HUES64 (cell line): ENCODE measurements around the gene BCR.

Experiments
- H3K27ac ChIP-seq: 2 replicates; pipeline ENCODE4 v1.7.0; 2013; ENCODE audit warnings: low read depth, low read length, inconsistent platforms
- H3K27me3 ChIP-seq: 2 replicates; pipeline ENCODE4 v1.6.1; 2013; ENCODE audit warnings: mild to moderate bottlenecking, low read length; ENCODE audit not compliant: insufficient read depth
- H3K36me3 ChIP-seq: 2 replicates; pipeline ENCODE4 v1.6.1; 2013; ENCODE audit warnings: mild to moderate bottlenecking, low read length; ENCODE audit not compliant: insufficient read depth
- H3K4me1 ChIP-seq: 2 replicates; pipeline ENCODE4 v1.6.1; 2013; ENCODE audit warnings: mild to moderate bottlenecking, low read length, moderate library complexity; ENCODE audit not compliant: insufficient read depth
- H3K4me3 ChIP-seq: 2 replicates; pipeline ENCODE4 v1.5.1; 2013; ENCODE audit warnings: mild to moderate bottlenecking, low read length, moderate library complexity
- H3K9ac ChIP-seq: 2 replicates; pipeline ENCODE4 v1.6.1; 2013; ENCODE audit warnings: mild to moderate bottlenecking, low read depth, low read length
- H3K9me3 ChIP-seq: 2 replicates; pipeline ENCODE4 v1.6.1; 2013; ENCODE audit warnings: low read depth, low read length; ENCODE audit not compliant: insufficient read depth
- WGBS: fragments of 150-250, 120-280 bp; methylation state at CpG from one replicate; pipeline ENCODE4 v1.1.7; 2013; ENCODE audit warnings: missing lambda C conversion rate; 5-methylcytosine and 5-hydroxymethylcytosine counted together

Gene BCR

DNA sequence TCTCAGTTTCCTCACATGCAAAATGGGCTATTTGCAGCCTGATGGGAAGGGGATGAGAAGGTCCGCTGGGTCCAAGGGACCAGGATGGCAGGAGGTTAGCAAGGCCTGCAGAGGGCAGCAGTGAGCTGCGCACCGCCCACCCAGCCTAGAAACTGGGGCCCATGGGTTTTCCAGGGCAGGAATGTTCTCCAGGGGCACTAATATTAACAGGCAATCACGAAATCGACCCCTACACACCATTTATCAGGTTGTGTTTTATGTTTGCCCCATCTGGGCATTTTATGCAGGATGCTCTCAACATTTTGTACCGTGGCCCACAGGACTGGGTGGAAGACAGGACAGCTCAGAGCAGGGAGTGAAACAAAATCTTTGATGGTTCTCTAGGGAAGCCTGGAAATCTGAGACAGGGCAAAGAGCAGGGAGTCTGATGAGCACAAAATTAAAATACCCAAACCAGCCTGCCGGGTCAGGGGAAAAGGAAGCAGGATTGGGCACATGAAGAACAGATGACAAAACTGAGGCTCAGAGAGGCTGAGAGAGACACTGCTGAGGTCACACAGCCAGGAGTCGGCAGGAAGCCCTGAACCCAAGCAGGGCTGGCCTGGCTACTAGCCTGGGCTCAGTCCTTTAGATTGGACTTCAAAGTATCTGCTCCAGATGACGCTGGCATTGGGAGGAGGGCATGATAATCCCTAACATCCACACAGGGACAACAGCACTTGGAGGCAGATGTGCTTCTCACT is 1.6 kb upstream of the BCR start:
- no peak overlapping the region for H3K9ac ChIP-seq
- peaks cover 17% of the 10 kb centered on the region for H3K9me3 ChIP-seq
- H3K4me3 ChIP-seq: no peak overlapping the region
- no peaks in the 10 kb centered on the region for H3K36me3 ChIP-seq
- H3K27me3 ChIP-seq: peaks cover 11% of the 10 kb centered on the region
- peaks cover 20% of the 10 kb centered on the region for H3K4me1 ChIP-seq
- WGBS: 32% methylated on average over 9 of the region's 9 CpGs
- H3K27ac ChIP-seq: no peak overlapping the region

DNA sequence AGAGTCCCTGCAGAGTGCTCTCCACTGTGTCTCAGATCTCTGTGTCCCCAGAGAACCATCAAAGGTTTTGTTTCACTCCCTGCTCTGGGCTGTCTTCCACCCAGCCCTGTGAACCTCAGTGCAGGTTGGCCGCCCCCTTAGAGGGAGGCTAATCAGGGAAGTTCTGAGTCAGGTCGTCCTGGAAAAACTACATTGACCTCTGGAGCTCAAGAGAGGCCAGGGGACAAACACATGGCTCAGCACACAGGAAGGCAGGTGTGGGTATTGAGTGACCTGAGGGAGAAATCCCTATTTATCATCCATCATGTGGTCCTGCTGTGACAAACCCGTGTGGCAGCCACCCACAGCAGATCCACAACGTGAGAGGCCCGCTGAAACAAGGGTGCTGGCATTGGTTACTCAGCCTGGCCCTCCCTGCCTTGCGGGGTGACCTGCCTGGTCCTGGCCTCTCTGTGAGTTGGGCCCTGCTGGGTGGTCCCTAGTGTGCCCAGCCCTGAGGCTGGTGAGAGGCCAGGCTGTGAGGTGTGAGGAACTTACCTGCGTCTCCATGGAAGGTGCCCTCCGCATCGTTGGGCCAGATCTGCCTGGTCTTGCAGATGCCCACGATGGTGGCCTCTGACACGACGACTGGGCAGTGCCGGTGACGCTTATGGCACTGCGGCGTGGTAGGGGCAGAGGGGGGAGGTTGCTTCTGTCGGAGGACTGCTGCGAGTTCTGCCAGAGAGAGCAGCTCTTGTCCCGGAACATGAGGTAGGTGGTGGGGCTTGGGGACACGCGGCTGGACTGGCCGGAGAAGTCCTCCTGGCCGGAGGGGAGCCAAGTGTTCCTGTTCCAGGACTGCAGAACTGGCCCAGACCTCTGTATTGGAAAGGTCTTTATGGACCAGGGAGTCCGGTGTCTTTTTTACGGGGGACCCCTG is 669 bp upstream of the BCR start:
- H3K4me1 ChIP-seq: peaks cover 27% of the 10 kb centered on the region
- H3K36me3 ChIP-seq: no peaks in the 10 kb centered on the region
- H3K27ac ChIP-seq: no peak overlapping the region
- WGBS: 69% methylated on average over 25 of the region's 25 CpGs
- peaks cover 11% of the 10 kb centered on the region for H3K27me3 ChIP-seq
- peaks cover 17% of the 10 kb centered on the region for H3K9me3 ChIP-seq
- no peak overlapping the region for H3K9ac ChIP-seq
- peak overlapping the region; percentile 83 for H3K4me3 ChIP-seq

DNA sequence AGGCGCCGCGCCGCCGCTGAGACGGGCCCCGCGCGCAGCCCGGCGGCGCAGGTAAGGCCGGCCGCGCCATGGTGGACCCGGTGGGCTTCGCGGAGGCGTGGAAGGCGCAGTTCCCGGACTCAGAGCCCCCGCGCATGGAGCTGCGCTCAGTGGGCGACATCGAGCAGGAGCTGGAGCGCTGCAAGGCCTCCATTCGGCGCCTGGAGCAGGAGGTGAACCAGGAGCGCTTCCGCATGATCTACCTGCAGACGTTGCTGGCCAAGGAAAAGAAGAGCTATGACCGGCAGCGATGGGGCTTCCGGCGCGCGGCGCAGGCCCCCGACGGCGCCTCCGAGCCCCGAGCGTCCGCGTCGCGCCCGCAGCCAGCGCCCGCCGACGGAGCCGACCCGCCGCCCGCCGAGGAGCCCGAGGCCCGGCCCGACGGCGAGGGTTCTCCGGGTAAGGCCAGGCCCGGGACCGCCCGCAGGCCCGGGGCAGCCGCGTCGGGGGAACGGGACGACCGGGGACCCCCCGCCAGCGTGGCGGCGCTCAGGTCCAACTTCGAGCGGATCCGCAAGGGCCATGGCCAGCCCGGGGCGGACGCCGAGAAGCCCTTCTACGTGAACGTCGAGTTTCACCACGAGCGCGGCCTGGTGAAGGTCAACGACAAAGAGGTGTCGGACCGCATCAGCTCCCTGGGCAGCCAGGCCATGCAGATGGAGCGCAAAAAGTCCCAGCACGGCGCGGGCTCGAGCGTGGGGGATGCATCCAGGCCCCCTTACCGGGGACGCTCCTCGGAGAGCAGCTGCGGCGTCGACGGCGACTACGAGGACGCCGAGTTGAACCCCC is 798 bp downstream of the BCR start:
- Histone ChIP-seq H3K4me3 (peak overlapping the region; percentile 83), H3K27ac (peak overlapping the region; percentile 61; the same call in 1 of the 2 replicates), H3K36me3 (no peaks in the 10 kb centered on the region), H3K27me3 (peaks cover 11% of the 10 kb centered on the region), H3K4me1 (peaks cover 32% of the 10 kb centered on the region), H3K9ac (peak overlapping the region; percentile 83), H3K9me3 (peaks cover 9% of the 10 kb centered on the region)
- 2% methylated on average over 112 of the region's 112 CpGs for WGBS

DNA sequence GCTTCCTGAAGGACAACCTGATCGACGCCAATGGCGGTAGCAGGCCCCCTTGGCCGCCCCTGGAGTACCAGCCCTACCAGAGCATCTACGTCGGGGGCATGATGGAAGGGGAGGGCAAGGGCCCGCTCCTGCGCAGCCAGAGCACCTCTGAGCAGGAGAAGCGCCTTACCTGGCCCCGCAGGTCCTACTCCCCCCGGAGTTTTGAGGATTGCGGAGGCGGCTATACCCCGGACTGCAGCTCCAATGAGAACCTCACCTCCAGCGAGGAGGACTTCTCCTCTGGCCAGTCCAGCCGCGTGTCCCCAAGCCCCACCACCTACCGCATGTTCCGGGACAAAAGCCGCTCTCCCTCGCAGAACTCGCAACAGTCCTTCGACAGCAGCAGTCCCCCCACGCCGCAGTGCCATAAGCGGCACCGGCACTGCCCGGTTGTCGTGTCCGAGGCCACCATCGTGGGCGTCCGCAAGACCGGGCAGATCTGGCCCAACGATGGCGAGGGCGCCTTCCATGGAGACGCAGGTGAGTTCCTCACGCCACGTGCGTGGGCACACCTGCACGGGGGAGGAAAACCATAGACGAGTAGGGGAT is 1.5 kb downstream of the BCR start:
- peaks cover 3% of the 10 kb centered on the region for H3K9me3 ChIP-seq
- H3K4me1 ChIP-seq: peaks cover 32% of the 10 kb centered on the region
- no peak overlapping the region for H3K27ac ChIP-seq
- peaks cover 11% of the 10 kb centered on the region for H3K27me3 ChIP-seq
- H3K36me3 ChIP-seq: no peaks in the 10 kb centered on the region; the same call in 1 of the 2 replicates
- H3K9ac ChIP-seq: peak overlapping the region; percentile 83
- H3K4me3 ChIP-seq: peak overlapping the region; percentile 83
- WGBS: 25% methylated on average over 43 of the region's 43 CpGs

DNA sequence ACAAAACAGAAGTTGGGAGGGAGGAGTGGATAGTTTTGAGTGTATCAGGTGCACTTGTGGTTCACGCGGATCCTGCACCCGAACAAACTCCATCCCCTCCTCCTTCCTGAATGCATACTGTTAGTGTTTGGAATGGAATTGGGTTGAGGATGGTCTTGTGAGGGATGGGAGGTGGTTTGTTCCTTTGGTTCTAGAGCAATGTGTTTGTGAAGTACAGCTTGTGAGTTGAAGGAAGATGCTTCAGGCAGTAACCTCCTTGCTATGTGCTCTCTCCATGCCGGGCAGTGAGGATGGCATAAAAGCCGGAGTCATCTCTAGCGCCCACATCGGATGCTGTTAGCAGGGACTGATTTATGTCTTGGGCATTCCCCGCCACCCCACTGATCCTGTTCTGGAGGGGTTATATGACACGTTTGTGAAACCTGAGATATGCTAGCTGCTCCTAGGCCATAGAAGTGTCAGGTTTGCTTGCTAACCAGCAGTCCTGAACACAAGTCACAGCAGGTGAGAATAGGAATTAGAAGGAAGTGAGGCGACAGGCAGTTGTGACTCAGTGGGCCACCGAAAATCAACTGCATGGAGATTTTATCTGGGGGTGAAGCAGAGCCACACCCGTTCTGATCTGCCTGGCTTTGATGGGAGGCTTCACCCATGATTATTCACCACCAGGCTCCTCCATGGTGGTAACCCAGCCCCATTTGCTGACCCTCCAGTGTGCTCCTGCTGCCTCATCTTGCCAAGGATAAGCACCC is 2.2 kb downstream of the BCR start:
- H3K4me1 ChIP-seq: peaks cover 32% of the 10 kb centered on the region

DNA sequence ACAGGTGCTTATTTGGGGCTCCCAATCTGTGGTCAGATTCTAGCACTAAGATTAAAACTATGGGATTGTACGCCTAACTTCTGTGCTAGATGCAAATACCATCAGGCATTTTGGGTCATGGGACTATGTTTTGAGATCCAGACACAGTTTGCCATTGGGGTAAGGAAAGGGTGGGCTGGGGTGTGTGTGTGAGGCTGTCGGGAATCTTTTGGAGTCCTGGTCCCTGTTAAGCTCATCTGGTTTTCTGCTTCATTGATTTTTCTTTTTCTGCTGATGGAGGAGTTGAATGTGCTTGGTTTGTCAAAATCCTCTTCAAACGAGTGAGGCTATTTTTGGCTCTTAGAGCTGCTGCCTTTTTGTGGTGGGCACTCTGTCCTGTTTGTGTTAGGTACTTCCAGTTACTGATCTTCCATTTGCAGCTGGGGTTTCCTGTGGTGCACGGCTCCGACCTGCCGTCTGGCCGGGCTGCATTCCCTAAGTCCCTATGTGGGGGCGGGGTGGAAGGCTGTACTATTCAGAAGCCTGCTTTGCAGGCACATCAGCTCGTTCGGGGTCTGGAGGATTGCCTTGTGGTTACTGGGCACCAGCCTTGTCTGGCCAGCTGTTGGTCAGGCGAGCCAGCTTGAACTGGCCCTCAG is 2.9 kb downstream of the BCR start:
- peaks cover 6% of the 10 kb centered on the region for H3K36me3 ChIP-seq
- peaks cover 39% of the 10 kb centered on the region for H3K4me1 ChIP-seq
- H3K9ac ChIP-seq: peak overlapping the region; percentile 21; the same call in 1 of the 2 replicates
- no peaks in the 10 kb centered on the region for H3K9me3 ChIP-seq
- no peak overlapping the region for H3K27ac ChIP-seq
- H3K27me3 ChIP-seq: peaks cover 11% of the 10 kb centered on the region
- WGBS: 10% methylated on average over 11 of the region's 11 CpGs
- peak overlapping the region; percentile 83 for H3K4me3 ChIP-seq

More for the DNA sequence above, 2.2 kb downstream of the BCR start:
- H3K27me3 ChIP-seq: peaks cover 11% of the 10 kb centered on the region
- peak overlapping the region; percentile 83 for H3K9ac ChIP-seq
- no peaks in the 10 kb centered on the region; the same call in 1 of the 2 replicates for H3K36me3 ChIP-seq
- no peaks in the 10 kb centered on the region for H3K9me3 ChIP-seq
- H3K4me3 ChIP-seq: peak overlapping the region; percentile 83
- WGBS: 17% methylated on average over 9 of the region's 12 CpGs
- no peak overlapping the region for H3K27ac ChIP-seq

DNA sequence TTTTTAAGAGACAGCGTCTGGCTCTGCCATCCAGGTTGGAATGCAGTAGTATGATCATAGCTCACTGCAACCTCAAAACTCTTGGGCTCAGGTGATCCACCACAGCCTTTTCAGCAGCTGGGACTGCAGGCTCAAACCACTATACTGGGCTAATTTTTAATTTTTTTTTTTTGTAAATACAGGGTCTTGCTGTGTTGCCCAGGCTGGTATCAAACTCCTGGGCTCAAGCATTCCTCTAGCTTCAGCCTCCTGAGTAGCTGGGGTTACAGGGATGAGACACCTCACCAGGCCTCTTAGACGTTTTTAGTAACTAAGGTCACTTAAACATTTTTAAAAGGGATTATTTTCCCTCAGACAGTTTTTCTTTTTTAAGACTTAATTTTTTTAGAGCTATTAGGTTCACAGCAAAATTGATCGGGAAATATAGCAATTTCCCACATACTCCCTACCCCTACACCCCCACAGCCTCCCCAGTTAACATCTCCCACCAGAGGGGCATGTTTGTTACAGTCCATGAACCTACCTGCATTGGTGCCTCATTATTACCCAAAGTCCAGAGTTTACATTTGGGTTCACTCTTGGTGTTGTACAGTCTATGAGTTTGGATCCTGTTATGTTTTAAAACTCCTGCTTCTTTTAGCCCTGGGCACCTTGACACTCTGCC is 3.9 kb downstream of the BCR start:
- peaks cover 40% of the 10 kb centered on the region for H3K4me1 ChIP-seq
- WGBS: 88% methylated on average over 3 of the region's 3 CpGs
- H3K27ac ChIP-seq: no peak overlapping the region
- H3K4me3 ChIP-seq: peak overlapping the region; percentile 83
- no peaks in the 10 kb centered on the region for H3K9me3 ChIP-seq
- peaks cover 11% of the 10 kb centered on the region for H3K27me3 ChIP-seq
- peaks cover 8% of the 10 kb centered on the region for H3K36me3 ChIP-seq
- no peak overlapping the region for H3K9ac ChIP-seq

DNA sequence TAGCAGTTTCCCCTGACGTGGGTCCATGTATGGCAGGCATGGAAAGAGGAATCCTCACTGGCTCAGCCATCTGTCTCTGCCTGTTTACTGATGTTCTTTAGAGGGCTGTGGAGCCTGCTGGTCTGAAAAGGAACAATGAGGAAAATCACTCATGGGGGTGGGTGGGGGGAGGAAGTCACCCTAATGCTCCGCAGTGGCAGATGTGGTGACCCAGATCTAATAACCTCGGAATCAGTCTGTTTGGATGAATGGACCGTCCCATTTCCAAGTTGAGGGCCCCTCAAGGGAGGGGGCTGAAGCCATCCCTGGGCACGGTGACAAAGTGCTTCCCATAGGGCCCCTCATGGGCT is 4.4 kb downstream of the BCR start:
- no peak overlapping the region for H3K27ac ChIP-seq
- peaks cover 8% of the 10 kb centered on the region for H3K36me3 ChIP-seq
- H3K27me3 ChIP-seq: peaks cover 11% of the 10 kb centered on the region
- 0 out of 2 replicates have a peak overlapping the region, but pooled peaks have one; percentile 3 for H3K4me3 ChIP-seq
- H3K4me1 ChIP-seq: peaks cover 40% of the 10 kb centered on the region
- H3K9ac ChIP-seq: no peak overlapping the region
- no peaks in the 10 kb centered on the region for H3K9me3 ChIP-seq
- 89% methylated on average over 5 of the region's 5 CpGs for WGBS

DNA sequence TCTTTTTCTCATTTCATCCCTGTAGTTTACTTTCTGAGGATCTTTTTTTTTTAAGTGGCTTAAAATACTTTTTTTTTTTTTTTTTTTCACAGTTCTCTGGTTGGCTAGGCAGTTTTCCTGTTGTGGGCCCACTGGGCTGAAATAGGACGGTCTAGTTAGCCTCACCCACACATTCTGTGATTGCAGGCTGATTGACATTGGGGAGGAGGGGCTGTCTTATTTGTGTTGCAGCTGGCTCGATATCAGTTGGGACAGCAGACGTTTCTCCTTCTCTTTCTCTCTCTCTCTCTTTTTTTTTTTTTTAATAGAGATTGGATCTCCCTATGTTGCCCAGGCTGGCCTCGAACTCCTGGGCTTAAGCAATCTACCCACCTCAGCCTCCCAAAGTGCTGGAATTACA is 6.9 kb downstream of the BCR start:
- Histone ChIP-seq H3K36me3 (peaks cover 8% of the 10 kb centered on the region), H3K27me3 (peaks cover under 1% of the 10 kb centered on the region; the same call in 1 of the 2 replicates), H3K4me3 (no peak overlapping the region), H3K27ac (no peak overlapping the region), H3K4me1 (peaks cover 42% of the 10 kb centered on the region), H3K9ac (no peak overlapping the region), H3K9me3 (no peaks in the 10 kb centered on the region)
- WGBS: 87% methylated on average over 3 of the region's 4 CpGs
